Stimulated activated CD4-positive, alpha-beta T cell treated with anti-CD3 and anti-CD28 coated beads, Interleukin-1b, Interleukin-23, amount 100 ng/mL, for 24 hours (primary cell): ENCODE data around the gene PPFIA2.
"Not testable (repeated sequence)": the region's sequence is repeated elsewhere in the genome, so short reads cannot be mapped to it uniquely, and the experiment has no call there.

ENCODE experiments used
- DNase-seq, 4 experiments: peaks; one replicate each; pipeline ENCODE4 v3.0.0-alpha.2; 2020; ENCODE audit warnings: low read depth in 4 of 4, low spot score in 1 of 4

The PPFIA2 gene

DNA sequence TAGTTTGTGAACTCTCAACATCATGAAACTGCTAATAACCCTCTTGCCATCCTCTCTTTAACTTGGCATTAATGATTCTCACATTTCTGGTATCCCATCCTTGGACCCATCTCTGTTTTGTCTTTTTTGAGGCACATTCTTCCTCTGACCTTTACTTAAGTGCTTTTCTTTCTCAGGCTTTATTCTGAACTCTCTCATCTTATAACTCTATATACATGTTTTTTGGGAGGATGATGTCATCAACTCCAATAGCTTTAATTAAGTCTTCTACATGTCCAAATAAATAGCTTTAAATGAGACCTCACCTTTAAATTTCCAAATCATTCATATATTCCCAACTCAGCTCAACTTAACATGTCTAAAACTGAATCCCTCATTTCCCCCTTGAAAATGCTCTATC lies 88.4 kb downstream of the PPFIA2 start:
- DNase-seq, result no peak

DNA sequence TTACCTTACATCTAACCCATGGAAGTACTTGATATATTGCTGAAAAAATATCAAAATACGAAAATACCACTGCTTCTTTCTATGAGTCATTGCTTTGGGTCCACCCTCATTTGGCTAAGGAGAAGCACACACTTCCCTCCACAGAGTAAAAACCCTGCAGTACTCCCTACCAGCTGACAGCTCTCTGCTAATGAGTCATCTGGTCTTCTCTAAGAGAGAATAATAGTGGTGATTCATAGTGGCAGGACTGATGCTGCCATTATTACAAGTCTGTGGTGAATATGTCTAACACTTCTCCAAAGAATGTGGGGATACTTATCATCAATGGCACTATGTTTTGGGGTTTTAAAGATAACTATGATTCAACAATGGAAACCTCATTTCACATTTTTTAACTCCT lies 90.7 kb downstream of the PPFIA2 start:
- DNase-seq, result peak in 1 of 4 experiments; percentile 1

DNA sequence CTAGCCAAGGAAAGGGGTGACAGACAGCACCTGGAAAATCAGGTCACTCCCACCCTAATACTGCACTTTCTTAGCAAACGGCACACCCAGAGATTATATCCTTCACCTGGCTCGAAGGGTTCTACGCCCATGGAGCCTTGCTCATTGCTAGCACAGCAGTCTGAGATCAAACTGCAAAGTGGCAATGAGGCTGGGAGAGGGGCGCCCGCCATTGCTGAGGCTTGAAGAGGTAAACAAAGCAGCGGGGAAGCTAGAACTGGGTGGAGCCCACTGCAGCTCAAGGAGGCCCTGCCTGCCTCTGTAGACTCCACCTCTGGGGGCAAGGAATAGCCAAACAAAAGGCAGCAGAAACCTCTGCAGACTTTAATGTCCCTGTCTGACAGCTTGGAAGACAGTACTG lies 99.8 kb downstream of the PPFIA2 start:
- not testable (repeated sequence) for DNase-seq

DNA sequence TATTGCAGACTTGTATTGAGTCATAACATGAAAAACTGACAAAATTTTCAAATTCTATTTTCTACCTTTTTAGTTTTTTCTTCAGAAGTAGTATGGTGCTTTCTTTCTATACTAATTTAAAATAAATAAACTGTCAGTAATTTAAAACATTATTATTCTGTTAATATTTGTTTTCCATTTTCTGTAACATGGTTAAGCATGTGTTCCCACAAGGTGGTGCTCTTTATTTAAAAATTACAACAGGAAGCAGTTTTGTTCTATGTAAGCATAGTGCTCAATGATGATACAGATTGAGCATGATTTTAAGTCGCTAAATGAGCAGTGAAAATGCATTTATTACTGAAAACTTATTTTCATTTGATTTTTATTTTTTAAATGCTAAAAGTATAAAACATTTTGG lies 114.6 kb downstream of the PPFIA2 start:
- no peak for DNase-seq

DNA sequence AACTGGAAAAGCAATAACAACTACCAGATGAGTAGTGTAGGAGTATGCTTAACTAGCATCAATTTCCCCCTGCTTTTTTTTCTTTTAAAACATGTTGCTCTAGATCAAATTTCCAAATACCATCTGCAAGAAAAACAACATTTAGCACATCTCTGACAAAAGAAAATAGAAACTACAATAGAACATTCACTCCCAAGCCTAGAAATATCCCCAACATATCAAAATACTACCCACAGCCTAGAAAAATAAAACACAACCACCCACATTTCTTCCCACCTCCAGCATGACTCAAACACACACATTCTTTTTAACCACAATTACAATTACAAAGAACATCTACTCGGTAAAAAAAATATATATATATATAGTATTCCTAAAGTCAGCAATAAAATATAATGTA lies 120.0 kb downstream of the PPFIA2 start:
- no peak for DNase-seq

DNA sequence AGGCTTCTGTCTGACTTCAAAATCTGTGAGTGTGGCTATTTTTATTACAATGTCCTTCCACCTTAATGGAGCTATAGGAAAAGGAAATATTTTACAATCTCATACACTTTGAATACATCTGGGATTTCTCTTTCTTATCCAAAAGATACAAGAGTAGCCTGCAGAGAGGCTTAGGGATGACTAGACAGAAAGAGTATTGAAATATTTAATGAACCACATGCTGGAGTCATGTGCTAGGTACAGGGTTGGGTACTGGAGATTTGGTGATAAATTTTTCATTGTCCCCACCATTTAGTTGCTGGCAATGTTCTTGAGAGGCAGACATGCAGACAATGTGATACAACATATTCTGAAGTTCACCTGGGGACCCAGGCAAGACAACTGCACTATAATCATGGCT lies 126.0 kb downstream of the PPFIA2 start:
- DNase-seq, result no peak

DNA sequence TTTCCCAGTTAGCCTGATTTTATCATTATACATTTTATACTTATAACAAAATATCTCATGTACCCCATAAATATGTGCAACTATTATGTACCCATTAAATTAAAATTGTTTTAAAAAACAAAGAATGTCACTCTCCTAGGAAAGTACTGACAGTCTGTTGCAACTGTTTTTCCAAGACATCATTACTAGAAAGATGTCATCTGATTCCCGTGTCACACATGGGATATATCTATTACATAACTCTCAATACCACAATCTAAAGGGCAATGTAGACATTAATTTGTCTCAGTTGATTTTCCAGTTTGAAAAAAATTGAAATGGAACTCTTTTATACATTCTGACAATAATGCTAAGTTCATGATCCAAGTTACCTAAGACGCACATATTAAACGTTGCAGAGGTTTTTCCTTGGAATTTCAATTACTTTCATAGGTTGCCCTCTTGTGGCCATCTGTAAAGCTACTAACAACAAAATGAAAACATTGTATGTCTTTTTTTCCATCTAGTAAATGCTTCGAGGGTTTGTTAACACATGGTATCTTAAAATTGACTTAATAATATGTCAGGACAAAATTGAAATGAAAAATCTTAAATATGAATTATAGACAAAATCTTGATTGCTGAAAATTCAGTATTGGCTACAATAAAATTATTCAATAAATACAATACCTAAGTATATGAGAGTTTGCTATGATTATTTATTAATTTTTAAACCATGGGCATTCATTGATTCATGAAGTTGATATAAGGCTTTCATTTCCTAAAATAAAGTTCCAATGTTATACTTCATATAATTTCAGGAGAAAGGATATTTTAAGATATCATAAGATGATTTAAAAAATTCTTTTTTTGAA lies 131.6 kb downstream of the PPFIA2 start:
- no peak for DNase-seq

DNA sequence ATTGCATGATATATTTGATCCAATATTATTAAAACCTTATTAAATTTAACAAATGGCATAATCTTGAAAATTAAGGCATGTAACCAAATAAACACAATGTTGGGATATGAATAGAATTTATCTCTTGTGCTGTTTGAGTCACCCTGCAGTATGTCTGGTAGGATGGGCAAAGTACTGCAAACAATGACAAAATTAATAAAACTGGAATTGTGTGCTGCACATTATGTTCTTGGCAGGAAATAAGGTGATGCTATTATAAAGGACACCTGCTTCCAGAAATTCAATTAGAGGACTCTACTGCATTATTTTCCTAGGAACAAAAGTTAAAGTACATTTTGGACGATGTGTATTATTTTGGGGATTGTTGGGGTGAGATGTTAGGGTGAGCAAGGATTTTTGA lies 132.7 kb downstream of the PPFIA2 start:
- DNase-seq, result no peak

DNA sequence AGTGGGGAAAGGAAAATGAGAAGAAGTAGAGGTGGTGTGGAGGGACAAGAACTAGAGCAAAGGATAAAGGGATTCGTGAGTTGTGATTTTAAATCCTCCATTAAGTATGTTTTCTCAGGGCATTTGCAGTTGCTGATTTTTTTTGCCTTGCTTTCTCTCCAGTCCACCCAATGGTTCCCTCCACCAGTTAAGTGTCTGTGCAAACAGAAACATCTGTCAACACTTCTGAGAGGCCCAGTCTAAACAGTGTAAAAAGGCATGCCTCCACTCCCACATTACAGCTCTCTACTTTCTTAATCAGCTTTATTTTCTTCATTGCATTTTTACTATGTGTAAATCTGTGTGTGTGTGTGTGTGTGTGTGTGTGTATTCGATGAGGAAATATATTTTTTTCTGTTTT lies 141.2 kb downstream of the PPFIA2 start:
- no peak for DNase-seq

DNA sequence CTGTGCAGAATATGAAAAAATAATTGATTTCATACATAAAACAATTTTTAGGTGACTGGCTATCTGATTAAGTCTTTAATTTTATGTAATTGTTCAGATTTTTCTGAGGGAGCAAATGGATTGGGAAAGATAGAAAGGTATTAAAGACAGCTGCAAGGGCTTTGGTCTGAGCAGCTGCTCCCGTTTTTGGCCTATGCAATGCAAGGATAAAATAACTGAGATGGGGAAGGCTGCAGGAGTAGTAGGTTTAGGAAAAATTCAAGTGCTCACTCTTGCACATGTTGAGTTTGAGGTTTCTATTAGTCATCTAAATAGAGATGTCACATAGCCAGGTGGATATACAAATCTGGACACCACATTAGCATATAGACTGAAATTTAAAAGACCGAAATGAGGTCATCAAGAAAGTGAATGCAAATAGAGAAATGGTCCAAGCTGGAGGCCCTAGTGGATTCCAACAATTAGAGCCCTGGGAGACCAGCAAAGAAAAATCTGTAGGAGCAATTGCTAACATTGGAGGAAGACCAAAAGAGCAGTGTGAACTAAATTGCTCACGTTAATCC lies 144.0 kb downstream of the PPFIA2 start:
- no peak for DNase-seq

DNA sequence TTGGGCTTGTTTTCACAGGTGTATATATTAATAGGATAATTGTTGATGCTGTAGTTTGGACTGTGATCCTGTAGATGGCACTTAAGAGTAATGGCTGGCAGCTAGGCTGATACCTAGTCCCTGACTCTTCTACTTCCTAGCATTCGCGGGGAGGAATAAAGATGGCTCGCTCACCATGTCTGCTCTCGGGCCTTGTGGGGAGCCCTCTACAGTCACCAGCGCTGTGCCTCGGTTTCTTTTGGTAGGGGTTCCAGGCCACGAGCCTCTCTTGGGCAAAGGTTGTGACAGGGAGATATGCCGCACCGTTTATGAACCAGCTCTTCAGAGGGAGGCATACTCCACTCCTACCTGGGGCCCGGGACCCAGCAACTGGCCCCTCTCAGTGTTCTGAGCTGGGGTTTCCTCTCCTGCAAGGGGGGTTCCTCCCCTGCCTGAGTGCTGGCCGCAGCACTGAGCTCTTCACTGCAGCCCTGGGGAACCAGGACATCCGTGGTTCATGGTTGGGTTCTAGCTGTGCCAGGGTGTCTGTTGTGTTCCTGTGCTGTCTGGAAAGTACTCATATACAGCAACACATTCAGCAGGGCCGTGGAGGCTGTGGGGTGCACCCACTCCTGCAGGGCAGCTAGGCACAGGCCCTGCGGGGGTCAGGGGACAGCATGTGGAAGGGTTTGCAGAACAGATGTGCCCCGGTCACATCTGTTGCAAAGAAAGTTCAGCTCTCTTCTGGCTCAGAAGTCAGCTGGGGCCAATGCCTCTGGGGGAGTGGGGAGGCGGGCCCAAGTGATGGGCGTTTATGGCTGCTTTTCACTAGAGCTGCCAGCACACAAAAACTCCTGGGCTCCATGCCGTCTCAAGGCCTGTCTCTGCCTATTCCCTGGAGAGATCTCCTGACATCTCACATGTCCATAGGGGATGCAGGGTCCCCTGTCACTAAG lies 147.9 kb downstream of the PPFIA2 start:
- no peak for DNase-seq

DNA sequence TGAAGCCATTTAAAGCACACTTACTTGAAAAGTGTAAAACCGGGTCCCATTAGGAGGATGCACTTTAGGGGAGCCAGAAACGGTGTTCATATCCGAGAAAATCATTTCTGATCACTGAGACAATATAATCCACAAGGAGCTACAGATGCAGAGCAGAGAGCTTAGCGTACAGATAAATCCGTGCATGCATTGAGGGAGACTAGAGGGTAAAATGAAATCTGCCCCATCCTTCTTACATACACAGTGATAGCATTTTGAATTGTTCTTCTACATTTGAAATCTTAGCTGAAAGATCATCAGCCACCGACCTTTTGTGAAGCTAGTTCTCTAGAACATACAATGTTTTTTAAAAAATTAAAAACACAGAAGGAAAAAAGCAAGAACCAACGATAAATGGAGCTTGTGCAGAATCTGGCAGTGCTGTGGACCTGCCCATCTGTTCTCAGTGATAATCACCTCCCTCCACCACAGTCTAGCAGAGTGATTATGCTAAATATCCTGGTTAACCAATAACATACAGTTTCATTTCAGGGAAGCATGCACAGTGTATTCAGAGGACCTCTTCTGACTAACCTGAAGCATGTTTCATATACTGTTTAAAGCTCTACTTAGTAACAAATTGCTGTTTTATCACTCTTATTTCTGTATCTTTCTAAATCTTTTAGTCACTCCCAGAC lies 161.1 kb downstream of the PPFIA2 start:
- no peak for DNase-seq

DNA sequence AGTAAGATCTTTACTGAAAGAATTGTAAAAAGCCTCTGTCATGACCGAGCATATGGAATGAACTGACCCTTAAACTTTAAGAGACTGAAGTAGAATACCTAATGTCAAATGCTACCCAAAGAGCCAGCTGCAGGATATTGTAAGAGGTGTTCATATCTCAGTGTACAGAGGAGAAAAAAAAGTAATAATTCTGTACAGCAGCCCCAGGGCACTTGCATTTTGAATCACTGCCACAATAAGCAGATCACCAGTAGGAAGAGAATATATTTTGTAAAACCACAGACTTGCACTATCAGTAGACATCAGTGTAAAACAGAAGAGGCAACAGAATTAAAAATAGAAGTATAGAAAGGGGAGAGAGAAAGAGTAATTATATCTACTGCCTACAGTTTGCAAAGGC lies 162.6 kb downstream of the PPFIA2 start:
- no peak for DNase-seq

DNA sequence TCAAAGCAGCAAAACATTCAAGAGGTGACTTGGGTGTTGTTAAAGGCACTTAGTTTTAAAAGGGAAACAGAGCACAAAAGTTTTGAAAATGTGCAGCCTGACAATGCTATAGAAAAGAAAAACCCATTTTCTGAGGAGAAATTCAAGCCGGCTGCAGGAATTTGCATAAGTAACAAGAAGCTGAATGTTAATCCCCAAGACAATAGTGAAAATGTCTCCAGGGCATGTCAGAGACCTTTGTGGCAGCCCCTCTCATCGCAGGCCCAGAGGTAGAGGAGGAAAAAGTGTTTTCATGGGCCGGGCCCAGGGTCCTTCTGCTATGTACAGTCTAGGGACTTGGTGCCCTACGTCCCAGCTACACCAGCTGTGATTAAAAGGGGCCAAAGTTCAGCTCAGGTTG lies 167.9 kb downstream of the PPFIA2 start:
- no peak for DNase-seq

DNA sequence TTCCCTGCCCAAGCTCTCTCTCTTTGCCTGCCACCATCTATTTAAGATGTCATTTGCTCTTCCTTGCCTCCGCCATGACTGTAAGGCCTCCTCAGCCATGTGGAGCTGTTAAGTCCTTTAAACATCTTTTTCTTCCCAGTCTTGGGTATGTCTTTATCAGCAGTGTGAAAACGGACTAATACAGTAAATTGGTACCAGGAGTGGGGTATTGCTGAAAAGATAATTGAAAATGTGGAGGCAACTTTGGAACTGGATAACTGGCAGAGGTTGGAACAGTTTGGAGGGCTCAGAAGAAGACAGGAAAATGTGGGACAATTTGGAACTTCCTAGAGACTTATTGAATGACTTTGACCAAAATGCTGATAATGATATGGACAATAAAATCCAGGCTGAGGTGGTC lies 168.4 kb downstream of the PPFIA2 start:
- DNase-seq, result not testable (repeated sequence)

DNA sequence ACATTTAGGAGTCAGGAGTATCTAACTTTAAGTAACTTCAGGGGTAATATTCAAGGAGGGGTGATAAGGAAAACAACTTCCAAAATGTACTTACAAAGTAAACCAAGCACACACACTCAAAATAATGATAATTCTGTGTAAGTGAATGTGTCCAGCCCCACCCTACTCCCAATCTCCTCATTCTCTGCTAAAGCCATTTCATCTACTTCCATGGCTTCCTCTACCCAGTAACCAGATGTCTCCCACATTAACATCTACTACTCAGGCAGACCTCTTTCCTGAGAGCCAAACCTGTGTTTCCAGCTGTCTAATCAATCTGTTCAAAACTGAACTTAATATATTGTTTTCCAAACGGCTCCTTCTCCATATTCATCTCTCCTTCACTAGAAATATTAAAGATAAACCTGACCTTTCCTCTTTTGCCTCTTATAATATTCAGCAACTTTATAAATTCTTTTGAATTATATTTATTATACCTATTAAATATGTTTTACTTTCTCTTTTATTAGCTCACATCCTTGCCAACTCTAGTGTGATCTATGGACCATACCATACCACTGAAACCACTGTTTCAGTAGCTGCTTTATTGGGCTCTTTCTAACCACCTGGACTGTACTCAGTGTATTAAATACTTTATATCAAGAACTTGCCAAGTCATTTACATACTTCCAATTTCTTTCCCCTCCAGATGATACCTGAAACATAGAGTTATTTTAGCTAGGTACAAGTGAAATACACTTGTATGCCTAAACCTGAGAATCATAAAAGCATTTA lies 170.7 kb downstream of the PPFIA2 start:
- DNase-seq, result no peak

DNA sequence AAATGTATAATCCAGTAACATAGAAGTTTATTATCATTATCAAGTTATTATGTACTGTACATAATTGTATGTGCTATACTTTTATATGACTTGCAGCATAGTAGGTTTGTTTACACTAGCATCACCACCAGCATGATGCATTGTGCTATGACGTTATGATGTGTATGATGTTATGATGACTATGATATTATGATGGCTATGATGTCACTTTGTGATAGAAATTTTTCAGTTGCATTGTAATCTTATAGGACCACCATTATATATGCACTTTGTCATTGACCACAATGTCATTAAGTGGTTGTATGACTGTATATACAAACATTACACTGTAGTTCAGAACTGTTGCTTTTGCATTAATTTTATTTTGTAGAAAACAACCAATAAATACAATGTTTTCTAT lies 173.4 kb downstream of the PPFIA2 start:
- no peak for DNase-seq

DNA sequence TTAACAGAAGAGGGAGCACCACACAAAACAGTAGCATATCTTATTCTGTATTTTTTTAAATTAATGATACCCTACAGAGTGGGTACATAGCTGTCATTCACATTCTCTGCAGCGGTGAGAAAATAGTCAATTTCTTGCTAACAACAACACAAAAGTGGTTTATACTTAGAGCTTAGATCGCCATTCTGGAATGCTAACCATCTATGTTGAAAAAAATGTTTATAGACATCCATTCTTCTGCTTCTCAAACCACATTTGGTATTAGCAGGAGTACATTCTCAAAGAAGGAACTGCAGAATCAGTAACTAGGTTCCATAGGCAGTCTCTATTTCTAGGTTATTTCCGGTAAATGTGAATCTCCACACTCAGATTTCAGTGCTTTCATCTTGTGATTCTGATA lies 185.9 kb downstream of the PPFIA2 start:
- no peak for DNase-seq

DNA sequence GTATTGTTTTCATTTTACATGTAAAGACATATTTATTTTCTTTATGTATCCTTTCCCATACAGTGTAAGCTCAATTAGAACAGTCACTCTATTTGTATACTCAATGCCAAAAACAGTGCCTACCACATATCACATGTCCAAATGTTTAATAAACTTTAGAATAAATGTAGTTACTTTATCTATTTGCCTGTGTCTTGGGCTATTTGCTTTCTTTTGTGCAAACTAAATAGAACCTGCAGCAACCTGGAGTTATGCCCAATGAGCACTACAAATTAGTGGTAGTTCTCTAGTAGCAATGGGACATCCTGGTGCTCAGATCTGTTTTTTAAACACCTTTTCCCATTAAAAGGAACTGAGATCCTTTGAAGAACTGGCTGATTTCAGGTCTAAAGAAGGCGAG lies 186.7 kb downstream of the PPFIA2 start:
- no peak for DNase-seq

DNA sequence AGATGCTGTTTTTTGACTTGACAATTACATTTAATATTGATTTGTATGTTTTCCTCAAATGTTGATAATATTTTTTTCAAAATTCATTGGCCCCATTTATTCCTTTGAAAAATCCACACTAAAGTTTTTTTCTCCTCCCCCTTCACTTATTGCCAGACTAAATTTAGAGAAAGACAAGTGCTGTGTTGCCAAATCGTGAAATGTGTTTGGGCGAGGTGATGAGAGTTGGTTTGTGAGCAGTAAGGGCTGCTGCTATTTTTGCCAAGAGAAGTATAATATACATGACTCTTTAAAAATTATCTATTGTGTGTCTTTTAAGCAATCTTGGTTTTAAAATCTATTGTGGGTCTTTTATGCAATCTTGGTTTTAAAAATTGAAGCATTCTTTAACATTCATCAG lies 188.9 kb downstream of the PPFIA2 start:
- no peak for DNase-seq

DNA sequence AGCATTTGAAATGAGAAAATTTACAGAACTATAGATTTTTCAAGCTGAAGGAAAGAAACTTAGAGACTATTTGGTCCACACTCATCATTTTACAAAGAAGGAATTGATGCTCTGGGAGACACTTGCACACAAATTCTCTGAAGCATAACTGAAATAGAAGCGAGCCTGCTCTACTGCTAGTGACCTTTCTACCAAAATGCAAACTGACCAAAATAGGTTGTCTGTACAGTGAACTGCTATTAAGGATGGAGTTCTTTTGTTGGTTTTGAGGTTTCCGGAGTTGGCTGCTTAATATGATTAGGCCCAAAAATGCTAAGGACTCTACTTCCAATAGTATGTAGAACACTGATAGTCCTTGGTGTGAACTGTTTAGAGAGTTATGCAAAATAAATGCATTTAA lies 194.9 kb downstream of the PPFIA2 start:
- no peak for DNase-seq
